HG02943 (cell line): ENCODE data around the gene TBX18.

ENCODE experiments used
- ATAC-seq: cut with Tn5 transposase; IDR thresholded peaks from one replicate; pipeline ENCODE4 v1.9.1; 2021; ENCODE audit warnings: mild to moderate bottlenecking, low read depth, moderate library complexity; ENCODE audit not compliant: unreplicated experiment

The TBX18 gene

GRCh38 chr6:84685983-84686584 lies 78.3 kb downstream of the TBX18 start:
- no peak for ATAC-seq

DNA sequence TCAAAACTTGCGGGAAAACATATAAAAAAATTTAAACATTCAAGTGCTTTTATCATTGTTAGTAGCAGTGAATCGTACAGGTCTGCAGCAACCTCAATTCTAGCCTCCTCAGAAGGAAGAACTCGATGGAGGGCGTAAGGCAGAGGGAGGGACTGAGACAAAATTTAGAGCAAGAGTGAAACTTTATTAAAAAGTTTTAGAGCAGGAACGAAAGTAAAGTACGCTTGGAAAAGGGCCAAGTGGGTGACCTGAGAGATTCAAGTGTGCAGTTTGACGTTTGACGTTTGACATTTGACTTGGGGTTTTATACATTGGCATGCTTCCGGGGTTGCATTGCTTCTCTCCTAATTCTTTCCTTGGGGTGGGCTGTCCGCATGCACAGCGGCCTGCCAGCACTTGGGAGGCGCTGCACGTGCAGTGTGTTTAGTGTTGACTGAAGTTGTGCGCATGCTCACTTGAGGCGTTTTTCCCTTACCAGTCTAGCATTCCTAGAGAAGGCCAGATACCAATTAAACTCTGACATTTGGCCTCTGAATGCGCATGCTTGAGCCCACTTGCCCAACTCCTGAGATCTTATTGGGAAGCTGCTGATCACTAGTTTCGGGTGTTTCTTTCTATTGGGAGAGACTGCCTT lies 82.6 kb downstream of the TBX18 start:
- ATAC-seq, result no peak

- ATAC-seq, result no peak
Observed at GRCh38 chr6:84675651-84676050, 88.7 kb downstream of the TBX18 start.

DNA sequence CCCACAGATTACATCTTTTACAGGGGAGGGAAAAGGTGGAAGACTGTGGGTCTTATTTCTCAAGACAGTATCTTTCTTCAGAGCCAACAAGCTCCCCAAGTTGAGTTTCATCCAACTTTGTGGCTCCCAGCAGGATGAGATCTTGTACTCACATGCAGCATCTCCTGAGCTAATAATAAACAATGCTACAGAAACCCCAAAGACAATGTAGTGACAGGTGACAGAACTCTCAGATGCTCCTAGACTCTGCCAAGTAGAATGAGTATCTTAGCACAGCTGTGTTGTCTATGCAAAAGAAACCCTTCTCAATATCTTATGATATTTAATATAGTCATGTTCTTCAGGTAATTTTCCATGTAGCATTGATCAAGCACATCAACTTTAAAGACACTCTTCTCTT lies 90.0 kb downstream of the TBX18 start:
- no peak for ATAC-seq

DNA sequence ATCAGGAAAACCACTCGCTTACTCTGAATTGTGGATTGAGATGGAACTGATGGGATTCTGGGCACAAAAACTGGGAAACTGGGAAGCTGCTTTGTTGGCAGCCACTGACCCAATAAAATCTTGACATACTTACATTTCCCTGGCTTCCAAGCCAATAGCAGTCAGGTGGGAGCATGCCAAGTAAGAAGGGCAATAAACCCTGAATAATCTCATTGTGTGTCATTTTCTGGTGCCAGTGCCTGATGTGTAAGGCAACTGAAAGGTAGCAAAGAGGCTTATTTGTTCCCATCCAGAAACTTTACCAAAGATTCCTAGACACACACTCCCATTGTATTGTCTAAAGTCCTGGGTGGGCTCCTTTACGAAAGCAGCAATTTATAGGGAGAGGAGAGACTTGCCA lies 93.2 kb downstream of the TBX18 start:
- ATAC-seq, result no peak

- no peak for ATAC-seq
Observed at GRCh38 chr6:84669945-84670344, 94.5 kb downstream of the TBX18 start.

DNA sequence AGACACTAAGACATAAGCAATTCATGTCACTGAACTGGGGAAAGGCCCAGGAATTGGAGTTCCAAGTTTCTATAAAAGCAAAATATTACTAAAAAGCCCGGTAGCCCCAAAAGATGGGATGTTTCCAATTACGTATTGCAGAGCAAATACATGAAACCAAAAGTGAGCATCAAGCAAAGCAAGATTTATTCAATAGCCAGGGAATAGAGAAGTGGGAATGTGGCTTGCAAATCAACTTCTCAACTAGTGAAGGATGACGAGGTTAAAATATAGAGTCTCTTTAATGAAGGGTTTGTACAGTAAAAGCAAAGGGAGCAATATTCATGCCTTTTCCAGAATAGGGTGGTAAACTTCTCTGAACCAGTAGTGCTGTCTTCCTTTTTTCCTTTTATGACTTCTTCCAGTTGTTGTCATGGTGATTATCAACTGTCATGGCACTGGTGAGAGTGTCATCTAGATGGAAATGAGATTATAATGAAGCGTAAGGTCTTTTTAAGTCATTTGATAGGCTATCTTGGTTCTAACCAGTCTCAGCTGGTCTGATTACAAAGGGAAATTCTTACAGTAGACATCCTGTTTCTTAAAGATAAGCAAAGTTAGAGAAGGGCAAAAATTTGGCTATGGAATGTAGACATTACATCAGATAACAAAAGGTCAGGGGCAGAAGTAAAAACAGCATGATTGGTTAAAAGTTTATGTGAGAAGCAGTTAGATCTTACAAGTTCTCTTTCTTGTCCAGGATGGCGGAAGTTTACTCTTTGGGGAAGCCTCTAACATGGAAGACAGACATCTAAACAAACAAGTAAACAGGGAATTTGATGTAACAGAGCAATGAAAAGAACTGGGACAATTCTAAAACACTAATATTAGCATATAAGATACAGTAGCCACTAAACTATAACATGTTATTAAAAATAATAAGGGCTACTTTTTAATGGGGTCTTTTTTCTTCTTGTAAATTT lies 96.9 kb downstream of the TBX18 start:
- ATAC-seq, result no peak

DNA sequence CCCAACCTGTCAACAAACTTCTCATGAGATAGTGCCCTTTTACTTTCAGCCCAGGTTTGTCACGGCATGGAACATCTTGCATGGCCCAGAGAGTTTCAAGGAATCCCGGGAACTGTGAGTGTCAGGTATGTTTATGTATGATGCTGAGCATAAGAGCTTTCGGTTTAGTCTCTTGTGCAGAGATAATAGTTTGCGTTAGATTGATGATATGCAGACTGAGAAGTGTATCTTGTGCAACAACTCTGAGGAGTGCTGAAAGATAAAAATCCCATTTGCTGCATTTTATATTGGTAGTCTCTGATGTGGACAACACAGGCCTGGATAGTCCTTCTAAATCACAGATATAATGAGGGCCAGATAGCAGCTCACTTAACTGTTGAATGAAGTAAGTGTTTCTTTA lies 99.0 kb downstream of the TBX18 start:
- no peak for ATAC-seq

DNA sequence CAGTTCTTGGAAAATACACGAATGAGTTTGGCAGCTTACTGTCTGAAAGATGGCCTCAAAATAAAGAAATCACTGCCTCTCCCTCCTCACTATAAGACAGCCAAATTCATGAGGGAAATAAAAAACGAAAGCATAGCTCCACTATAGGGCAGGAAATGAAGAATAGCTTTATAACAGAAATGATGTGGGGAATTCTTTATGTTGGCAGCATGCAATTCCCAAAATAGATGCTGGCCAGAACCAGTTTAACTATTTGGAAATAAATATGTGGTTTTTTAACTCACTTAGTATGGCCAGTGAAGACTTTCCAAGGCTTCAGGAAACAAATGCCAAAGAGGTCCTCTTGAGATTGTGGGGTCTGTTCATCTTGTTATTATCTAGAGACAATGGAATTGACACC lies 100.5 kb downstream of the TBX18 start:
- ATAC-seq, result no peak

DNA sequence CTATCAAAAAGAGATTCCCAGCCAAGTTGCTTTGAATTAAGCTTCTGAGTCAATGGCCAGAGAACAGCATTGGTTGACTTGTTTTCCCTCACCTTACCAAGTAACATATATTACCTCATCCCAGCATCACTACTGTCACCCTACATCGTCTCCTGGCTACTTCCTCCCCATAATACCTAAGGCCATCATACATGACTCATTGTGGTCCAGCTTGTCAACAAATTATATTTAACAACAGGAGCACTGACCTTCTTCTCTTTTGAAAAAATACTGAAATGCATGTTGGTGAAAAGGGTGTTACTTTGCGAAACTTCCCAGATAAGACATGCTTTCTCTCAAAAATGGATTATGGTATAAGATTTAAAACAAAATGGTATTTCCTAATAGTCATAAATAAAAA lies 106.9 kb downstream of the TBX18 start:
- no peak for ATAC-seq

GRCh38 chr6:84657025-84657424 lies 107.4 kb downstream of the TBX18 start:
- no peak for ATAC-seq

DNA sequence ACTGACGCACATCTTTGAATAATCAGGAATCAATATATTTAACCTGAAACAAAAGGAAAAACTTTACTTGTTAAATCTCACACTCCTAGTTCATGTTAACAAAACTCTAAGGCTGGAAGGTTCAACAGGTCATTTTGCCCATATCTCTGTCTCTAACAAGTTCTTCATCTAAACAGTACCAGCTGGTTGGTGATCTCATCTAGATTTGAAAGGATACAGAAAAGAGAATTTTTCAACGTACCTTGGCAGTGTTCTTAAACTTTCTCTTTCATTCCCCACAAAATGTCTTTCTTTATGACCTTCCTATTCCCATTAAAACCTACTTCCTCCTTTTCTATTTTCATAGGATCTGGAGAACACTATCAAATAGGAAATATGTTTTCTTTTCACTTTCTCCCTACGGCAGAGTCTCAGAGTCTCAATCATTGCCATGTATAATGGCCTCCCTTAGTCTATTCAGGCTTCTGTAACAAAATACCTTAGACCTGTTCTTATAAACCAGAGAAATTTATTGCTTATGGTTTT lies 111.3 kb downstream of the TBX18 start:
- ATAC-seq, result no peak

- ATAC-seq, result no peak
Observed at GRCh38 chr6:84652356-84653026, 111.9 kb downstream of the TBX18 start.

GRCh38 chr6:84651583-84651982 lies 112.8 kb downstream of the TBX18 start:
- ATAC-seq, result no peak

- no peak for ATAC-seq
Observed at GRCh38 chr6:84648444-84648843, 116.0 kb downstream of the TBX18 start.

GRCh38 chr6:84645563-84646266 lies 118.7 kb downstream of the TBX18 start:
- ATAC-seq, result no peak

DNA sequence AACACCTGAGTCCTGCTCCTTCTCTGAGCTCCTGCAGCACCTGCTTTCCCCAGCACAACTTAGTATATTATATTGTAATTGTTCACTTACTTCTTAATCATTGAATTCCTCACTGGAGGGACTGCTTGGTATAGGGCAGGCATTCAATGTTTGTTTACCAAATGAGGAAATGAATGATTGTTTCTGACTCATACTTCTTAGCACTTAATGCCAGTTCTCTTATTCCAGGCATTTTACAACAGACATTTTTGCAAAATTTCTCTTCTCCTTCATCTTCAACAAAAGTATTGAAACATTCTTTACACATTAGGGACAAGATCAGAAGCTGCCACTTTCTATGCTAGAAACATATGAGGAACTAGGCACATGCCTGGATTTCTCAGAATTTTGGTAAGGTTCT lies 119.4 kb downstream of the TBX18 start:
- ATAC-seq, result no peak

GRCh38 chr6:84643778-84644177 lies 120.6 kb downstream of the TBX18 start:
- no peak for ATAC-seq

DNA sequence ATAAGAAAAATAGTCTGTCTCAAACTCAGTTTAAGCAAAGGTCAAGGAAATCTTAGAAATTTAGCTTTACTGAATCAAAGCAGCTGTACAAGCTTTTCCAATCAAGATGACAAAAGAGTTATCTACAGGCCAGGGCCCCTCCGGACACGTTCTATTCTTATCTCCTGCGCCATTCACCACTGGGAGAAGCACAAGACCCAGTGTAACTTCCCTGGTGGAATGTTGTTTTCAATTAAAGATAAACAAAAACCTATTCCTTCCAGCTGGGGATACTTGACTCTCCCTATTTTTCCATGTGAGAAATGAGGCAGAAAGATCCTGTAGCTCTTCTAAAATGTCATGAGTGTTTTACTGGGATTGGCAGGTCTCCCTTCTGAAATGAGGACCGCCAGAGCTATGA lies 123.3 kb downstream of the TBX18 start:
- no peak for ATAC-seq

DNA sequence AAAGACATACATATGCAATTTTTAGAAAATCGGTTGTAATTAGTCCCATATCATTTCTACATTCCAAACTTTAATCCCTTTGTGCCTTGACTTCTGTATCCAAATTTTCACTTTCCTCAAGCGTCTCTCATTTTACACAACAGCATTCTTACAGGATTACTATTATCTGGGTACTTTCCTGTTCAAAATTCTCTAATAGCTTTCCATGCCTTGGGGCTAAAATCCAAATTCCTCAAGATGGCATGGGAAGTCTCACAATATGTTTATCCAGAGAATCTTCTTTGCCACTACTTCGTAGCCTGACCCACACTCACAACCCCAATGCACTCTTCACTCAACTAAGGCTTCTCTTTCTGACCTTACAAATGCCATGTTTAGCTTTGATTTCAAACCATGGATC lies 125.0 kb downstream of the TBX18 start:
- ATAC-seq, result no peak
